Measurements from ENCODE around the gene ARRB1. TPM values are rescaled to one million over a fixed set of nuclear protein-coding genes. Genes with fewer than 3 reads are reported as not detected.

ARRB1 gene
- total RNA-seq, 2 experiments from 2014 or later = 26.7 to 27.8 TPM

GRCh38 chr11:75334976-75335375 is 16.5 kb downstream of the ARRB1 start:
- H3K9me3 Mint-ChIP-seq = no peaks in the 10 kb centered on the region
- Histone ChIP-seq H3K27ac (ENCODE audit: low read depth in 1 of 2, low read length in 2 of 2) (no peak overlapping the region), H3K9me3 (ENCODE audit: control insufficient read depth in 1 of 2, insufficient read depth in 1 of 2, low read length in 2 of 2) (no peaks in the 10 kb centered on the region), H3K4me3 (ENCODE audit: low read length) (no peak overlapping the region), H3K4me1 (ENCODE audit: insufficient read depth, low read length) (peaks cover 63% of the 10 kb centered on the region), H3K36me3 (ENCODE audit: insufficient read depth, low read length) (peaks cover 2% of the 10 kb centered on the region), H3K27me3 (ENCODE audit: control insufficient read depth in 1 of 2, insufficient read depth in 2 of 2, low read length in 2 of 2) (no peaks in the 10 kb centered on the region)
- intact Hi-C loops (cut with DNase I, micrococcal nuclease) = no loop called here
- H3K27ac Mint-ChIP-seq = peak overlapping the region; percentile 88
- no peak overlapping the region for H3K4me3 Mint-ChIP-seq
- ChIA-PET POLR2A (interaction anchor here (1.3 kb wide), 1 partner anchor 17 kb away, joined by 3 read pairs; no protein-coding TSS in a partner anchor), CTCF (interaction anchor here (1.2 kb wide), 1 partner anchor 55 kb away, joined by 4 read pairs; no protein-coding TSS in a partner anchor)
- H3K27me3 Mint-ChIP-seq = no peaks in the 10 kb centered on the region
- H3K36me3 Mint-ChIP-seq (ENCODE audit: low read depth) = peaks cover 13% of the 10 kb centered on the region
- no peak for TF ChIP-seq CTCF (IDR thresholded peaks at IDR 0.05)
- ATAC-seq (ENCODE audit: poor library complexity) (no peak), DNase-seq (no peak)
- peaks cover 91% of the 10 kb centered on the region for H3K4me1 Mint-ChIP-seq (ENCODE audit: low read depth)

GRCh38 chr11:75334402-75334891 is 17.0 kb downstream of the ARRB1 start:
- Mint-ChIP-seq H3K9me3 (no peaks in the 10 kb centered on the region), H3K36me3 (ENCODE audit: low read depth) (peaks cover 13% of the 10 kb centered on the region)

GRCh38 chr11:75333807-75334140 is 17.7 kb downstream of the ARRB1 start:
- peaks cover 13% of the 10 kb centered on the region for H3K36me3 Mint-ChIP-seq (ENCODE audit: low read depth)
- intact Hi-C loops (cut with DNase I, micrococcal nuclease) = loop anchor here in 1 of 2 experiments (2.0 kb wide), 1 partner anchor 15 kb away; no protein-coding TSS in a partner anchor
- no peaks in the 10 kb centered on the region for H3K27me3 ChIP-seq (ENCODE audit: control insufficient read depth in 1 of 2, insufficient read depth in 2 of 2, low read length in 2 of 2)
- H3K4me1 Mint-ChIP-seq (ENCODE audit: low read depth) = peaks cover 91% of the 10 kb centered on the region
- peaks cover 63% of the 10 kb centered on the region for H3K4me1 ChIP-seq (ENCODE audit: insufficient read depth, low read length)
- DNase-seq (no peak), ATAC-seq (ENCODE audit: poor library complexity) (no peak)
- ChIA-PET CTCF (no interaction called here), POLR2A (interaction anchor here (0.6 to 1.3 kb wide), 2 partner anchors 19 to 86 kb away, joined by 3 read pairs; no protein-coding TSS in a partner anchor)
- no peak overlapping the region for H3K27ac ChIP-seq (ENCODE audit: low read depth in 1 of 2, low read length in 2 of 2)
- no peaks in the 10 kb centered on the region for H3K9me3 Mint-ChIP-seq
- no peaks in the 10 kb centered on the region for H3K9me3 ChIP-seq (ENCODE audit: control insufficient read depth in 1 of 2, insufficient read depth in 1 of 2, low read length in 2 of 2)
- TF ChIP-seq CTCF (IDR thresholded peaks at IDR 0.05) = no peak
- peak overlapping the region; percentile 75 for H3K27ac Mint-ChIP-seq
- no peaks in the 10 kb centered on the region for H3K27me3 Mint-ChIP-seq
- H3K4me3 Mint-ChIP-seq = no peak overlapping the region
- H3K36me3 ChIP-seq (ENCODE audit: insufficient read depth, low read length) = peaks cover 2% of the 10 kb centered on the region
- H3K4me3 ChIP-seq (ENCODE audit: low read length) = no peak overlapping the region

More at GRCh38 chr11:75334402-75334891, 17.0 kb downstream of the ARRB1 start:
- Mint-ChIP-seq H3K4me3 (no peak overlapping the region), H3K4me1 (ENCODE audit: low read depth) (peaks cover 91% of the 10 kb centered on the region), H3K27ac (peak overlapping the region; percentile 81), H3K27me3 (no peaks in the 10 kb centered on the region)
- CTCF ChIA-PET = interaction anchor here (1.2 kb wide), 1 partner anchor 54 kb away, joined by 4 read pairs; no protein-coding TSS in a partner anchor
- Histone ChIP-seq H3K9me3 (ENCODE audit: control insufficient read depth in 1 of 2, insufficient read depth in 1 of 2, low read length in 2 of 2) (no peaks in the 10 kb centered on the region), H3K27me3 (ENCODE audit: control insufficient read depth in 1 of 2, insufficient read depth in 2 of 2, low read length in 2 of 2) (no peaks in the 10 kb centered on the region), H3K27ac (ENCODE audit: low read depth in 1 of 2, low read length in 2 of 2) (no peak overlapping the region), H3K36me3 (ENCODE audit: insufficient read depth, low read length) (peaks cover 2% of the 10 kb centered on the region), H3K4me1 (ENCODE audit: insufficient read depth, low read length) (peaks cover 63% of the 10 kb centered on the region), H3K4me3 (ENCODE audit: low read length) (no peak overlapping the region)
- POLR2A ChIA-PET = interaction anchor here (1.3 kb wide), 1 partner anchor 18 kb away, joined by 3 read pairs; no protein-coding TSS in a partner anchor
- TF ChIP-seq CTCF (IDR thresholded peaks at IDR 0.05) = no peak
- intact Hi-C loops (cut with DNase I, micrococcal nuclease) = no loop called here
- ATAC-seq (ENCODE audit: poor library complexity) (no peak), DNase-seq (no peak)

All from CD4-positive, alpha-beta T cell (primary cell).